GM23338 (cell line): ENCODE data around the gene ABCC3. TPM values are rescaled to one million over a fixed set of nuclear protein-coding genes. Genes with fewer than 3 reads are reported as not detected.
A peak's percentile ranks its signal among the peaks of the same experiment; 100 is the strongest.

Experiments
- ATAC-seq: fragments of 200-7000 bp; cut with Tn5 transposase; 3 replicates; pipeline ENCODE4 v1.9.1; 2020
- DNase-seq: peaks from one replicate; pipeline ENCODE4 v3.0.0-alpha.2; 2015; ENCODE audit warnings: low spot score
- H2AFZ ChIP-seq: fragments of 200-600 bp; sonication (generic); 2 replicates; pipeline ENCODE4 v1.8.0; 2016; ENCODE audit warnings: antibody characterized with exemption, mild to moderate bottlenecking, moderate library complexity
- H3F3A ChIP-seq: fragments of 200-600 bp; sonication (generic); replicated peaks from 2 replicates; pipeline ENCODE4 v1.8.0; 2017; ENCODE audit warnings: antibody characterized with exemption, mixed run types, low read depth
- H3K27ac ChIP-seq: fragments of 200-600 bp; sonication (generic); 2 replicates; pipeline ENCODE4 v1.6.1; 2016; ENCODE audit warnings: low read depth
- H3K27me3 ChIP-seq: fragments of 200-600 bp; sonication (generic); 2 replicates; pipeline ENCODE4 v1.8.0; 2016; ENCODE audit warnings: mild to moderate bottlenecking, mixed run types, moderate library complexity; ENCODE audit not compliant: insufficient read depth
- H3K36me3 ChIP-seq: fragments of 200-600 bp; sonication (generic); 2 replicates; pipeline ENCODE4 v1.8.0; 2016; ENCODE audit warnings: mild to moderate bottlenecking; ENCODE audit not compliant: insufficient read depth
- H3K4me1 ChIP-seq: fragments of 200-600 bp; sonication (generic); 2 replicates; pipeline ENCODE4 v1.8.0; 2016; ENCODE audit warnings: mild to moderate bottlenecking, moderate library complexity; ENCODE audit not compliant: insufficient read depth
- H3K4me2 ChIP-seq: fragments of 200-600 bp; sonication (generic); 2 replicates; pipeline ENCODE4 v1.7.1; 2017; ENCODE audit warnings: mixed run types
- H3K4me3 ChIP-seq: fragments of 200-600 bp; sonication (generic); 2 replicates; pipeline ENCODE4 v1.6.1; 2016; ENCODE audit warnings: mixed run types
- H3K79me2 ChIP-seq: fragments of 200-600 bp; sonication (generic); replicated peaks from 2 replicates; pipeline ENCODE4 v1.8.0; 2017; ENCODE audit warnings: mild to moderate bottlenecking; ENCODE audit not compliant: insufficient read depth
- H3K9me2 ChIP-seq: fragments of 200-600 bp; sonication (generic); 2 replicates; pipeline ENCODE4 v1.8.0; 2017; ENCODE audit not compliant: insufficient read depth
- H4K20me1 ChIP-seq: fragments of 200-600 bp; sonication (generic); replicated peaks from 2 replicates; pipeline ENCODE4 v1.8.0; 2017; ENCODE audit warnings: mild to moderate bottlenecking; ENCODE audit not compliant: insufficient read depth
- H3K27ac Mint-ChIP-seq: 2 replicates; pipeline ENCODE4 v1.8.0; 2020; ENCODE audit warnings: inconsistent platforms, mild to moderate bottlenecking, moderate library complexity, mixed read lengths
- H3K27me3 Mint-ChIP-seq: 3 replicates; pipeline ENCODE4 v1.8.0; 2022; ENCODE audit warnings: low read depth, mild to moderate bottlenecking, moderate library complexity, mixed read lengths, inconsistent platforms; ENCODE audit not compliant: insufficient read depth, poor library complexity
- H3K36me3 Mint-ChIP-seq: 3 replicates; pipeline ENCODE4 v1.8.0; 2021; ENCODE audit warnings: low read depth, mild to moderate bottlenecking, inconsistent platforms, moderate library complexity, mixed read lengths
- H3K4me1 Mint-ChIP-seq: 3 replicates; pipeline ENCODE4 v1.8.0; 2020; ENCODE audit warnings: mild to moderate bottlenecking, inconsistent platforms, mixed read lengths
- H3K4me3 Mint-ChIP-seq: 3 replicates; pipeline ENCODE4 v1.8.0; 2021; ENCODE audit warnings: moderate library complexity, mild to moderate bottlenecking, inconsistent platforms, mixed read lengths
- H3K9me3 Mint-ChIP-seq: 3 replicates; pipeline ENCODE4 v1.8.0; 2020; ENCODE audit warnings: moderate library complexity, mild to moderate bottlenecking, inconsistent platforms, mixed read lengths
- CREB1 ChIP-seq: fragments of 250-450 bp; sonication (Bioruptor Pico); IDR thresholded peaks from 2 replicates; pipeline ENCODE4 v1.5.0; 2020; ENCODE audit warnings: low read depth, mild to moderate bottlenecking, moderate library complexity
- NANOG ChIP-seq: IDR thresholded peaks from 2 replicates; pipeline ENCODE4 v1.6.1; 2016; ENCODE audit warnings: antibody characterized with exemption, borderline replicate concordance
- POLR2AphosphoS5 ChIP-seq: IDR thresholded peaks from 2 replicates; pipeline ENCODE4 v1.6.1; 2016; ENCODE audit warnings: antibody characterized with exemption, low read depth
- polyA plus RNA-seq: library from polyadenylated mRNA; unstranded; fragments of >200 nt; fragmentation: Nextera tagmentation; extraction: Ambion mirVana; gene quantifications from 2 replicates; pipeline ENCODE4 v1.2.1, GENCODE V29; 2016
- total RNA-seq: library from RNA; depleted of rRNA; stranded (reverse); fragments of >200 nt; shearing (Covaris generic); gene quantifications from 2 replicates; pipeline ENCODE4 v1.2.3, GENCODE V29; 2014
- TF ChIP-seq, protein P1 (sequence below), 2 experiments: fragments of 200-600 bp in 1 of 2; sonication (generic) in 1 of 2; conservative IDR thresholded peaks; 2 replicates each; pipeline versions ENCODE4 v1.5.1 to v1.6.1; 2016 to 2017; ENCODE audit warnings: antibody characterized with exemption in 2 of 2, low read depth in 2 of 2, mild to moderate bottlenecking in 2 of 2, moderate library complexity in 1 of 2
- TF ChIP-seq, protein P2 (sequence below): IDR thresholded peaks from 2 replicates; pipeline ENCODE4 v1.6.1; 2016; ENCODE audit warnings: antibody characterized with exemption
- TF ChIP-seq, protein P3 (sequence below): fragments of 250-450 bp; sonication (Bioruptor Pico); IDR thresholded peaks from 2 replicates; pipeline ENCODE4 v1.5.0; 2020; ENCODE audit warnings: mild to moderate bottlenecking, moderate library complexity

Gene ABCC3
- total and polyA plus RNA-seq, 2 experiments from 2014 or later: not detected

DNA sequence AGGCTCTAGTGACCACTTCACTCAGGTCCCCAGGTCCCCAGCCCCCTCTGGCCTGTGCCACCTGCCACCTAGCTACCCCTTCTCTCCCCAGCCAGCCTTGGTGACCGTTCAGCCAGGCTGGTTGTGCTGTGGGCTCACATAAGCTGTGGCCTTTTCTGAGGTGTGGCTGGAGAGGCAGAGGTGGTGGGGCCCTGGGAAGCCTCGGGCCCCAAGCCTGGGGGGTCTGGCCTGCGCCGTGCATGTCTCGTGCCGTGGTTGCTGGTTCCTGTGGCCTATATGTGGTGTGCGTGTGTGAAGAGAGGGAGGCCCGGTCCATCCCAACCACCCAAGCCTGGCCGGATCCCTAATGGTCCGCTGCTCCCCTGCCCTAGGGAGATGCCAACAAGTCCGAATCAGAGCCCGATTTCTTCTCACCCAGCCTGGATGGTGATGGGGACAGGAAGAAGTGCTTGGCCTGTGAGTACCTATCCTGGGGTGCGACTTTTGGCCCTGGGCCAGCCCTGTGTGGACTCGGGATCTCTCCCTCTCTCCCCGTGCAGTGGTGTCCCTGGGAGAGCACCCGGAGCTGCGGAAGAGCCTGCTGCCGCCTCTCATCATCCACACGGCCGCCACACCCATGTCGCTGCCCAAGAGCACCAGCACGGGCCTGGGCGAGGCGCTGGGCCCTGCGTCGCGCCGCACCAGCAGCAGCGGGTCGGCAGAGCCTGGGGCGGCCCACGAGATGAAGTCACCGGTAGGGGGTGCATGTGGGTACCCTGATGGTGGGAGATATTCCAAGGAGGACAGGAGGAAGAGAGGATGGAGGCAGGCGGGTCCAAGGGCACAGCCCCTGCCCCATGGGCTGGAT is 38.3 kb upstream of the ABCC3 start:
- peaks cover 13% of the 10 kb centered on the region for H3K27me3 Mint-ChIP-seq
- 0 out of 2 replicates have a peak overlapping the region, but pooled peaks have one; percentile 80 for H2AFZ ChIP-seq
- H3K9me2 ChIP-seq: no peaks in the 10 kb centered on the region
- H3K27me3 ChIP-seq: no peaks in the 10 kb centered on the region
- no peak overlapping the region for H3K4me3 Mint-ChIP-seq
- peaks cover 6% of the 10 kb centered on the region; the same call in 1 of the 2 replicates for H3K4me1 ChIP-seq
- H3K4me2 ChIP-seq: no peak overlapping the region
- no peaks in the 10 kb centered on the region for H3K79me2 ChIP-seq
- no peaks in the 10 kb centered on the region for H3F3A ChIP-seq
- no peak overlapping the region for H3K27ac ChIP-seq
- H3K36me3 ChIP-seq: no peaks in the 10 kb centered on the region
- no peaks in the 10 kb centered on the region for H4K20me1 ChIP-seq
- no peaks in the 10 kb centered on the region; the same call in 2 of the 3 replicates for H3K9me3 Mint-ChIP-seq
- no peak overlapping the region for H3K27ac Mint-ChIP-seq
- ATAC-seq: peak; percentile 94
- no peaks in the 10 kb centered on the region for H3K36me3 Mint-ChIP-seq
- no peak overlapping the region for H3K4me3 ChIP-seq
- H3K4me1 Mint-ChIP-seq: peaks cover 19% of the 10 kb centered on the region
- peak; percentile 91 for DNase-seq
- TF ChIP-seq, protein P1, sequence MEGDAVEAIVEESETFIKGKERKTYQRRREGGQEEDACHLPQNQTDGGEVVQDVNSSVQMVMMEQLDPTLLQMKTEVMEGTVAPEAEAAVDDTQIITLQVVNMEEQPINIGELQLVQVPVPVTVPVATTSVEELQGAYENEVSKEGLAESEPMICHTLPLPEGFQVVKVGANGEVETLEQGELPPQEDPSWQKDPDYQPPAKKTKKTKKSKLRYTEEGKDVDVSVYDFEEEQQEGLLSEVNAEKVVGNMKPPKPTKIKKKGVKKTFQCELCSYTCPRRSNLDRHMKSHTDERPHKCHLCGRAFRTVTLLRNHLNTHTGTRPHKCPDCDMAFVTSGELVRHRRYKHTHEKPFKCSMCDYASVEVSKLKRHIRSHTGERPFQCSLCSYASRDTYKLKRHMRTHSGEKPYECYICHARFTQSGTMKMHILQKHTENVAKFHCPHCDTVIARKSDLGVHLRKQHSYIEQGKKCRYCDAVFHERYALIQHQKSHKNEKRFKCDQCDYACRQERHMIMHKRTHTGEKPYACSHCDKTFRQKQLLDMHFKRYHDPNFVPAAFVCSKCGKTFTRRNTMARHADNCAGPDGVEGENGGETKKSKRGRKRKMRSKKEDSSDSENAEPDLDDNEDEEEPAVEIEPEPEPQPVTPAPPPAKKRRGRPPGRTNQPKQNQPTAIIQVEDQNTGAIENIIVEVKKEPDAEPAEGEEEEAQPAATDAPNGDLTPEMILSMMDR (conservative IDR thresholded peaks at IDR 0.05; ENCODE audit: low read depth in 2 of 2): peak; percentile 72 to 81
- TF ChIP-seq CREB1 (CRISPR knock-in tag): no peak

- H3K4me3 Mint-ChIP-seq: no peak overlapping the region
- Histone ChIP-seq H4K20me1 (no peaks in the 10 kb centered on the region), H3K79me2 (no peaks in the 10 kb centered on the region), H3K4me3 (no peak overlapping the region), H3K27me3 (no peaks in the 10 kb centered on the region), H3K4me1 (no peaks in the 10 kb centered on the region), H3K27ac (no peak overlapping the region), H3K4me2 (no peak overlapping the region), H2AFZ (no peak overlapping the region), H3K36me3 (no peaks in the 10 kb centered on the region), H3K9me2 (no peaks in the 10 kb centered on the region), H3F3A (no peaks in the 10 kb centered on the region)
- peaks cover 14% of the 10 kb centered on the region for H3K27me3 Mint-ChIP-seq
- H3K4me1 Mint-ChIP-seq: peaks cover 13% of the 10 kb centered on the region
- ATAC-seq (no peak), DNase-seq (no peak)
- H3K27ac Mint-ChIP-seq: no peak overlapping the region
- no peaks in the 10 kb centered on the region; the same call in 2 of the 3 replicates for H3K9me3 Mint-ChIP-seq
- no peaks in the 10 kb centered on the region for H3K36me3 Mint-ChIP-seq
- TF ChIP-seq POLR2AphosphoS5: no peak
Observed at GRCh38 chr17:50598487-50598886, 36.2 kb upstream of the ABCC3 start.

DNA sequence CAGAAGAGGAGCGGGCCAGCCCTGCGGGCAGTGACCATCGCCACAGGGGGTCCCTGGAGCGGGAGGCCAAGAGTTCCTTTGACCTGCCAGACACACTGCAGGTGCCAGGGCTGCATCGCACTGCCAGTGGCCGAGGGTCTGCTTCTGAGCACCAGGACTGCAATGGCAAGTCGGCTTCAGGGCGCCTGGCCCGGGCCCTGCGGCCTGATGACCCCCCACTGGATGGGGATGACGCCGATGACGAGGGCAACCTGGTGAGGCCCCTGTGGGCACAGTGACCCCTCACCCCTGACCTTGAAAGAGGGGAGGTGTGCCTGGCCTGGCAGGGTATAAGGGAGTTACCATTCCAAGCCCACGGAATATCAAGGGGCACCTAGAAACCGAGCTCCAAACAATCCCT is 35.1 kb upstream of the ABCC3 start:
- H3K27me3 Mint-ChIP-seq: peaks cover 13% of the 10 kb centered on the region
- H3K36me3 Mint-ChIP-seq: no peaks in the 10 kb centered on the region
- no peak for DNase-seq
- H3F3A ChIP-seq: no peaks in the 10 kb centered on the region
- H3K27me3 ChIP-seq: no peaks in the 10 kb centered on the region
- no peaks in the 10 kb centered on the region for H3K4me1 ChIP-seq
- H3K4me2 ChIP-seq: no peak overlapping the region
- H3K4me3 Mint-ChIP-seq: no peak overlapping the region
- H3K4me3 ChIP-seq: no peak overlapping the region
- H3K36me3 ChIP-seq: no peaks in the 10 kb centered on the region
- H3K27ac Mint-ChIP-seq: no peak overlapping the region
- ATAC-seq: no peak
- no peaks in the 10 kb centered on the region for H3K79me2 ChIP-seq
- H3K9me2 ChIP-seq: no peaks in the 10 kb centered on the region
- H3K4me1 Mint-ChIP-seq: peaks cover 16% of the 10 kb centered on the region
- no peak overlapping the region for H3K27ac ChIP-seq
- no peak overlapping the region for H2AFZ ChIP-seq
- no peaks in the 10 kb centered on the region; the same call in 2 of the 3 replicates for H3K9me3 Mint-ChIP-seq
- no peaks in the 10 kb centered on the region for H4K20me1 ChIP-seq
- TF ChIP-seq, protein P2, sequence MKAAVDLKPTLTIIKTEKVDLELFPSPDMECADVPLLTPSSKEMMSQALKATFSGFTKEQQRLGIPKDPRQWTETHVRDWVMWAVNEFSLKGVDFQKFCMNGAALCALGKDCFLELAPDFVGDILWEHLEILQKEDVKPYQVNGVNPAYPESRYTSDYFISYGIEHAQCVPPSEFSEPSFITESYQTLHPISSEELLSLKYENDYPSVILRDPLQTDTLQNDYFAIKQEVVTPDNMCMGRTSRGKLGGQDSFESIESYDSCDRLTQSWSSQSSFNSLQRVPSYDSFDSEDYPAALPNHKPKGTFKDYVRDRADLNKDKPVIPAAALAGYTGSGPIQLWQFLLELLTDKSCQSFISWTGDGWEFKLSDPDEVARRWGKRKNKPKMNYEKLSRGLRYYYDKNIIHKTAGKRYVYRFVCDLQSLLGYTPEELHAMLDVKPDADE: no peak
- TF ChIP-seq CREB1 (CRISPR knock-in tag): no peak
- TF ChIP-seq NANOG: no peak
- TF ChIP-seq, protein P3, sequence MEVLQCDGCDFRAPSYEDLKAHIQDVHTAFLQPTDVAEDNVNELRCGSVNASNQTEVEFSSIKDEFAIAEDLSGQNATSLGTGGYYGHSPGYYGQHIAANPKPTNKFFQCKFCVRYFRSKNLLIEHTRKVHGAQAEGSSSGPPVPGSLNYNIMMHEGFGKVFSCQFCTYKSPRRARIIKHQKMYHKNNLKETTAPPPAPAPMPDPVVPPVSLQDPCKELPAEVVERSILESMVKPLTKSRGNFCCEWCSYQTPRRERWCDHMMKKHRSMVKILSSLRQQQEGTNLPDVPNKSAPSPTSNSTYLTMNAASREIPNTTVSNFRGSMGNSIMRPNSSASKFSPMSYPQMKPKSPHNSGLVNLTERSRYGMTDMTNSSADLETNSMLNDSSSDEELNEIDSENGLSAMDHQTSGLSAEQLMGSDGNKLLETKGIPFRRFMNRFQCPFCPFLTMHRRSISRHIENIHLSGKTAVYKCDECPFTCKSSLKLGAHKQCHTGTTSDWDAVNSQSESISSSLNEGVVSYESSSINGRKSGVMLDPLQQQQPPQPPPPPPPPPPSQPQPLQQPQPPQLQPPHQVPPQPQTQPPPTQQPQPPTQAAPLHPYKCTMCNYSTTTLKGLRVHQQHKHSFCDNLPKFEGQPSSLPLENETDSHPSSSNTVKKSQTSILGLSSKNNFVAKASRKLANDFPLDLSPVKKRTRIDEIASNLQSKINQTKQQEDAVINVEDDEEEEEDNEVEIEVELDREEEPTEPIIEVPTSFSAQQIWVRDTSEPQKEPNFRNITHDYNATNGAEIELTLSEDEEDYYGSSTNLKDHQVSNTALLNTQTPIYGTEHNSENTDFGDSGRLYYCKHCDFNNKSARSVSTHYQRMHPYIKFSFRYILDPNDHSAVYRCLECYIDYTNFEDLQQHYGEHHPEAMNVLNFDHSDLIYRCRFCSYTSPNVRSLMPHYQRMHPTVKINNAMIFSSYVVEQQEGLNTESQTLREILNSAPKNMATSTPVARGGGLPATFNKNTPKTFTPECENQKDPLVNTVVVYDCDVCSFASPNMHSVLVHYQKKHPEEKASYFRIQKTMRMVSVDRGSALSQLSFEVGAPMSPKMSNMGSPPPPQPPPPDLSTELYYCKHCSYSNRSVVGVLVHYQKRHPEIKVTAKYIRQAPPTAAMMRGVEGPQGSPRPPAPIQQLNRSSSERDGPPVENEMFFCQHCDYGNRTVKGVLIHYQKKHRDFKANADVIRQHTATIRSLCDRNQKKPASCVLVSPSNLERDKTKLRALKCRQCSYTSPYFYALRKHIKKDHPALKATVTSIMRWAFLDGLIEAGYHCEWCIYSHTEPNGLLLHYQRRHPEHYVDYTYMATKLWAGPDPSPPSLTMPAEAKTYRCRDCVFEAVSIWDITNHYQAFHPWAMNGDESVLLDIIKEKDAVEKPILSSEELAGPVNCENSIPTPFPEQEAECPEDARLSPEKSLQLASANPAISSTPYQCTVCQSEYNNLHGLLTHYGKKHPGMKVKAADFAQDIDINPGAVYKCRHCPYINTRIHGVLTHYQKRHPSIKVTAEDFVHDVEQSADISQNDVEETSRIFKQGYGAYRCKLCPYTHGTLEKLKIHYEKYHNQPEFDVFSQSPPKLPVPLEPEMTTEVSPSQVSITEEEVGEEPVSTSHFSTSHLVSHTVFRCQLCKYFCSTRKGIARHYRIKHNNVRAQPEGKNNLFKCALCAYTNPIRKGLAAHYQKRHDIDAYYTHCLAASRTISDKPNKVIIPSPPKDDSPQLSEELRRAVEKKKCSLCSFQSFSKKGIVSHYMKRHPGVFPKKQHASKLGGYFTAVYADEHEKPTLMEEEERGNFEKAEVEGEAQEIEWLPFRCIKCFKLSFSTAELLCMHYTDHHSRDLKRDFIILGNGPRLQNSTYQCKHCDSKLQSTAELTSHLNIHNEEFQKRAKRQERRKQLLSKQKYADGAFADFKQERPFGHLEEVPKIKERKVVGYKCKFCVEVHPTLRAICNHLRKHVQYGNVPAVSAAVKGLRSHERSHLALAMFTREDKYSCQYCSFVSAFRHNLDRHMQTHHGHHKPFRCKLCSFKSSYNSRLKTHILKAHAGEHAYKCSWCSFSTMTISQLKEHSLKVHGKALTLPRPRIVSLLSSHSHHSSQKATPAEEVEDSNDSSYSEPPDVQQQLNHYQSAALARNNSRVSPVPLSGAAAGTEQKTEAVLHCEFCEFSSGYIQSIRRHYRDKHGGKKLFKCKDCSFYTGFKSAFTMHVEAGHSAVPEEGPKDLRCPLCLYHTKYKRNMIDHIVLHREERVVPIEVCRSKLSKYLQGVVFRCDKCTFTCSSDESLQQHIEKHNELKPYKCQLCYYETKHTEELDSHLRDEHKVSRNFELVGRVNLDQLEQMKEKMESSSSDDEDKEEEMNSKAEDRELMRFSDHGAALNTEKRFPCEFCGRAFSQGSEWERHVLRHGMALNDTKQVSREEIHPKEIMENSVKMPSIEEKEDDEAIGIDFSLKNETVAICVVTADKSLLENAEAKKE (CRISPR knock-in tag): no peak
- no peak for TF ChIP-seq POLR2AphosphoS5
